HG03064 (cell line): ENCODE data around the gene GIMAP5.

Source experiments
- ATAC-seq: cut with Tn5 transposase; IDR thresholded peaks from one replicate; pipeline ENCODE4 v1.9.1; 2021; ENCODE audit warnings: low read depth; ENCODE audit not compliant: unreplicated experiment

Gene GIMAP5

GRCh38 chr7:150737265-150738055 is at the start of gene GIMAP5:
Gene GIMAP5, plus strand, starts transcription at chr7:150737418. Its CDS starts 3,467 bp downstream, at chr7:150740885.
- ATAC-seq: peak; percentile 67

- no peak for ATAC-seq
Observed at GRCh38 chr7:150688630-150689029, 48.6 kb upstream of the GIMAP5 start.

GRCh38 chr7:150695654-150696053 is 41.6 kb upstream of the GIMAP5 start:
- no peak for ATAC-seq

- no peak for ATAC-seq
Observed at GRCh38 chr7:150703209-150703608, 34.0 kb upstream of the GIMAP5 start.

GRCh38 chr7:150715293-150715692 is 21.9 kb upstream of the GIMAP5 start:
- no peak for ATAC-seq

- no peak for ATAC-seq
Observed at GRCh38 chr7:150715738-150716137, 21.5 kb upstream of the GIMAP5 start.

- no peak for ATAC-seq
Observed at GRCh38 chr7:150716368-150716767, 20.9 kb upstream of the GIMAP5 start, which contains the start of gene GIMAP1. Gene GIMAP1, plus strand, starts transcription at chr7:150716613. Its CDS starts 2,435 bp downstream, at chr7:150719048.

GRCh38 chr7:150716939-150717338 is 20.3 kb upstream of the GIMAP5 start:
- ATAC-seq: no peak

- no peak for ATAC-seq
Observed at GRCh38 chr7:150717814-150718420, 19.3 kb upstream of the GIMAP5 start.

GRCh38 chr7:150719436-150719835 is 17.8 kb upstream of the GIMAP5 start:
- no peak for ATAC-seq

- ATAC-seq: no peak
Observed at GRCh38 chr7:150719960-150720891, 17.0 kb upstream of the GIMAP5 start.

GRCh38 chr7:150721970-150722373 is 15.2 kb upstream of the GIMAP5 start:
- no peak for ATAC-seq

GRCh38 chr7:150722431-150722931 is 14.7 kb upstream of the GIMAP5 start:
- ATAC-seq: no peak

GRCh38 chr7:150723467-150723866 is 13.8 kb upstream of the GIMAP5 start:
- no peak for ATAC-seq

GRCh38 chr7:150727381-150727780 is 9.8 kb upstream of the GIMAP5 start:
- ATAC-seq: no peak

GRCh38 chr7:150728011-150728410 is 9.2 kb upstream of the GIMAP5 start:
- ATAC-seq: no peak

- ATAC-seq: no peak
Observed at GRCh38 chr7:150728609-150729008, 8.6 kb upstream of the GIMAP5 start.

GRCh38 chr7:150731916-150732315 is 5.3 kb upstream of the GIMAP5 start:
- ATAC-seq: no peak

GRCh38 chr7:150732786-150733481 is 4.3 kb upstream of the GIMAP5 start:
- no peak for ATAC-seq

- ATAC-seq: no peak
Observed at GRCh38 chr7:150733482-150734095, 3.6 kb upstream of the GIMAP5 start.
